BE2C (cell line): ENCODE results near the gene B3GNT3.

ENCODE experiments used
- DNase-seq: peaks from one replicate; pipeline ENCODE4 v3.0.0-alpha.2; 2020
- H3K27me3 ChIP-seq: fragments of 250-450 bp; sonication (Bioruptor Pico); 2 replicates; pipeline ENCODE4 v1.5.1; 2020; ENCODE audit warnings: mild to moderate bottlenecking
- H3K36me3 ChIP-seq: fragments of 250-450 bp; sonication (Bioruptor Pico); 2 replicates; pipeline ENCODE4 v1.5.1; 2020; ENCODE audit warnings: mild to moderate bottlenecking
- H3K4me1 ChIP-seq: fragments of 250-450 bp; sonication (Bioruptor Pico); 2 replicates; pipeline ENCODE4 v1.5.1; 2020
- H3K4me3 ChIP-seq: 2 replicates; pipeline ENCODE4 v1.5.1; 2011; ENCODE audit warnings: low read depth, low read length
- H3K9me3 ChIP-seq: fragments of 250-450 bp; sonication (Bioruptor Pico); 2 replicates; pipeline ENCODE4 v1.5.1; 2020
- TF ChIP-seq, protein P1 (sequence below): IDR thresholded peaks from 2 replicates; pipeline ENCODE4 v1.5.1; 2012; ENCODE audit warnings: mild to moderate bottlenecking, low read depth, low read length

B3GNT3 gene

DNA sequence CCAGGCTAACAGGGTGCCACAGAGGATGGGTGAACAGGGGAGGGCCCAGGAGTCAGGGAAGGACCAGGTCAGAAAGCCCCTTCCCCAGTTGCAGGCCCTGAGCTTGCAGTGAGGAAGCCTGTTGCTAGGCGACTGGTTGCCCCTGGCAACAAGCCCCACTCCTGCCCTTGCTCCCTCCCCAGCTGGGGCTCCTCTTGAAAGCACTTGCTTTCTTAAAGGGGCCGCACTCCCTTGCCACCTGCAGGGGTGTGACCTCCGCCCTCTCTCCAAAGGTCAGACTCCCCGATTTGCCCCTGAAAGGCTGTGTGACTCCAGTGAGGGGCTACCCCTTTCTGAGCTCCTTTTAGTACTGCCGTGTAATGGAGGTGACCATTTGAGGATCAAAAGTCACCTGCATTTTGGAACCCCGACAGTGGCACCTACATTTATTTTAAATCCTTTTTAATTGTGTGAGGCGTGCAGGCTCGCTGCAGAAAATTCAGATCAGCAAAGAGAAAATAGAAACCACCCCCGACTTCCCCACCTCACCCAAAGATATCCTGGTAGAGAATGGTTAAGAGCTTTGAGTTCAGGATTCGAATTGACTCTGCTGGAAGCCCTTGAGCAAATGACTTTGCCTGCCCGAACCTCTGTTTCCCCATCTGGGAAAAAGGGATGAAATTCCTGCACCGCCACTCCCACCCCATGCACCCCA lies 38.8 kb upstream of the B3GNT3 start:
- H3K4me3 ChIP-seq, result no peak overlapping the region
- no peaks in the 10 kb centered on the region for H3K9me3 ChIP-seq
- peaks cover 13% of the 10 kb centered on the region for H3K4me1 ChIP-seq
- no peaks in the 10 kb centered on the region for H3K36me3 ChIP-seq
- TF ChIP-seq, protein P1, sequence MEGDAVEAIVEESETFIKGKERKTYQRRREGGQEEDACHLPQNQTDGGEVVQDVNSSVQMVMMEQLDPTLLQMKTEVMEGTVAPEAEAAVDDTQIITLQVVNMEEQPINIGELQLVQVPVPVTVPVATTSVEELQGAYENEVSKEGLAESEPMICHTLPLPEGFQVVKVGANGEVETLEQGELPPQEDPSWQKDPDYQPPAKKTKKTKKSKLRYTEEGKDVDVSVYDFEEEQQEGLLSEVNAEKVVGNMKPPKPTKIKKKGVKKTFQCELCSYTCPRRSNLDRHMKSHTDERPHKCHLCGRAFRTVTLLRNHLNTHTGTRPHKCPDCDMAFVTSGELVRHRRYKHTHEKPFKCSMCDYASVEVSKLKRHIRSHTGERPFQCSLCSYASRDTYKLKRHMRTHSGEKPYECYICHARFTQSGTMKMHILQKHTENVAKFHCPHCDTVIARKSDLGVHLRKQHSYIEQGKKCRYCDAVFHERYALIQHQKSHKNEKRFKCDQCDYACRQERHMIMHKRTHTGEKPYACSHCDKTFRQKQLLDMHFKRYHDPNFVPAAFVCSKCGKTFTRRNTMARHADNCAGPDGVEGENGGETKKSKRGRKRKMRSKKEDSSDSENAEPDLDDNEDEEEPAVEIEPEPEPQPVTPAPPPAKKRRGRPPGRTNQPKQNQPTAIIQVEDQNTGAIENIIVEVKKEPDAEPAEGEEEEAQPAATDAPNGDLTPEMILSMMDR, result no peak
- peak; percentile 83 for DNase-seq
- H3K27me3 ChIP-seq, result no peaks in the 10 kb centered on the region

DNA sequence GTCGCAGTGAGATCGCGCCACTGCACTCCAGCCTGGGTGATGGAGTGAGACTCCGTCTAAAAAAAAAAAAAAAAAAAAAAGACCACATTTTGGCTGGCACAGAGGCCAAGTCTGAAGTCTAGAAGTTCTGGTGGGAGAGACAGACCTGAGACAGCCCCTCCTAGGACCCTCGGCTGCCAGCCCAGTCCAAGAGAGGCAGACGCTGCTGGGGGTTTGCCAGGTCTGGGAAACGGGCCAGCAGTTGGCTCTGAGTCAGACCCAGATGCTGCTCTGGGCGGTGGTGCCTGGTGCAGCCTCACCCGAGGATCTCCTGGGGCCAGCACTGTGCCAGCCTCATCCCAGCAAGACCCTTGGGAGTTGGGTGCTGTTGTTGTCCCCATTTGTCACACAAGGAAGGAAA lies 37.8 kb upstream of the B3GNT3 start:
- no peaks in the 10 kb centered on the region for H3K36me3 ChIP-seq
- TF ChIP-seq, protein P1, result no peak
- peak; percentile 82 for DNase-seq
- no peaks in the 10 kb centered on the region for H3K27me3 ChIP-seq
- H3K4me3 ChIP-seq, result no peak overlapping the region
- H3K9me3 ChIP-seq, result no peaks in the 10 kb centered on the region
- H3K4me1 ChIP-seq, result peaks cover 13% of the 10 kb centered on the region

- Histone ChIP-seq H3K4me3 (no peak overlapping the region), H3K4me1 (peaks cover 13% of the 10 kb centered on the region), H3K27me3 (no peaks in the 10 kb centered on the region), H3K9me3 (no peaks in the 10 kb centered on the region), H3K36me3 (no peaks in the 10 kb centered on the region)
- TF ChIP-seq, protein P1, result no peak
- DNase-seq, result no peak
These were observed 36.4 kb upstream of the B3GNT3 start for GRCh38 chr19:17758515-17758914.

DNA sequence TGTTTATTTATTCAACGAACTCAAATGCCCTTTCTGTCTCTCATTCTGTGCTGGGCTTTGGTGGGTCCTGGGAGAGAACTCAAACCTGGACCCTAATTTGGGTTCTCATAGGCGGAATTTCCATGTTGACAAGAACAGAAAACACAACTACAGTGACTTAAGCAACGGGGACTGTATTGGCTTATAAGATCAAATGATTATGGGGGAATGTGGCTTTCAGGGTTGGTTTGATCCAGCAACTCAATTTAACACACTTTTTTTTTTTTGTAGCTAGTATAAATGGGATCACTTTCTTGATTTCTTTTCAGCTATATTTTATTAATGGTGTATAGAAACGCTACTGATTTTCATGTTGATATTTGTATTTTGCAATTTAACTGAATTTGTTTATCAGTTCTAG lies 33.8 kb upstream of the B3GNT3 start:
- TF ChIP-seq, protein P1, result no peak
- Histone ChIP-seq H3K36me3 (no peaks in the 10 kb centered on the region), H3K27me3 (no peaks in the 10 kb centered on the region), H3K4me1 (peaks cover 5% of the 10 kb centered on the region; the same call in 1 of the 2 replicates), H3K9me3 (no peaks in the 10 kb centered on the region), H3K4me3 (no peak overlapping the region)
- no peak for DNase-seq

GRCh38 chr19:17762505-17763229 lies 32.3 kb upstream of the B3GNT3 start:
- Histone ChIP-seq H3K4me3 (peak overlapping the region; percentile 60), H3K27me3 (no peaks in the 10 kb centered on the region), H3K9me3 (no peaks in the 10 kb centered on the region), H3K4me1 (no peaks in the 10 kb centered on the region), H3K36me3 (no peaks in the 10 kb centered on the region)
- TF ChIP-seq, protein P1, result no peak
- DNase-seq, result peak; percentile 96

DNA sequence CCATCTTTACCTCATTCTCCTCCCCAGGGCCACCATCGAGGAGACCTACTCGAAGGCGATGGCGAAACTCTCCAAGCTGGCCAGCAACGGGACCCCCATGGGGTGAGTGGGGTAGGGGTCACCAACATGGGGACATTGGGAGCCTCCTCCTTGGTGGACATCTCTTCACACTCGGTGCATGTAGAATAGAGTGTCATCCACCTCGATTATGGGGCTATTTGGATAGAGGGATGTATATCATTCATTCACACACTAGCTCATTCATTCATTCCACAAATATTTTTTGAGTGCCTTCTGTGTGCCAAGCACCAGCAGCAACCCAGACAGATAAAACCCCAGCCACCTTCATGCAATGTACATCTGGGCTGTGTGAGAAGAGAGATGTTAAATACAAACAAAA lies 30.6 kb upstream of the B3GNT3 start:
- Histone ChIP-seq H3K36me3 (no peaks in the 10 kb centered on the region), H3K9me3 (no peaks in the 10 kb centered on the region)

More for the DNA sequence above, 30.6 kb upstream of the B3GNT3 start:
- H3K4me3 ChIP-seq, result no peak overlapping the region
- DNase-seq, result no peak
- H3K27me3 ChIP-seq, result no peaks in the 10 kb centered on the region
- TF ChIP-seq, protein P1, result no peak
- no peaks in the 10 kb centered on the region for H3K4me1 ChIP-seq
